GM19043 (cell line): ENCODE data around the gene EVC.

Source experiments
- ATAC-seq: cut with Tn5 transposase; IDR thresholded peaks from one replicate; pipeline ENCODE4 v1.9.1; 2021; ENCODE audit warnings: low read depth; ENCODE audit not compliant: unreplicated experiment

The EVC gene

DNA sequence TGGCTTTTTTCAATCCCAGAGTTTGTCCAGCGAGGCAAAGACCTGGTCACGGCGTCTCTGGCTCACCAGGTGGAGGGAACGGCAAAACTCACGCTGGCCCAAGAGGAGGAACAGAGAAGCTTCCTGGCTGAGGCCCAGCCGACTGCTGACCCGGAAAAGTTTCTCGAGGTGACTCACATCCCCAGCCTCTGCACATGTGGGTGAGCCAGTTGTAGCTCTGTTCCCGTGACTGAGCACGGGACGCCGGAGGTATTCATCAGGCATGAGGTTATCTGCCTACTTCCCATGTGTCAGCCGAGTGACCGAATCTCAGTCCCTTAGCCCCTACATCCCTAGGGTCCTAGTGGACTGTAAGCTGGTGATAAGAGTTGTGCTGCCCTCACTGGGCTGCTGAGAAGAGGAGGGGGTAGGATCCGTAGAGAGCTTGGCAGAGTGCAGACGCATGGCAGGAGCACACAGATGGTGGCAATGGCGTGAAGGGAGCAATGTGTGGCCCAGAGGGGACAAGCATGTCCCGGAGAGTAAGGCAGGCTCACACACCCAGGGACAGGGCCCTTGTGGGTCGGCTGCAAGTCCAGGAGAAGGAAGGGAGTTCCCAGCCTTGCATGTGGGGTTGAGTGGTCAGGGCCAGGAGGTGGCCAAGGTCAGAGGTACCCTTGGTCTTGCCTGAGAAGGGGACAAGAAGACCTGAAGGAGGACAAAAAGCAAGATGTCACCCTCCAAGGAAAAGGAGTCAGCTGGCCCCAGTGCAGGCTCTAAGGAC, 42.9 kb downstream of the EVC start:
- ATAC-seq = no peak

- ATAC-seq = no peak
Observed at GRCh38 chr4:5754529-5754881, 43.5 kb downstream of the EVC start.

- ATAC-seq = no peak
Observed at GRCh38 chr4:5755161-5755560, 44.2 kb downstream of the EVC start.

DNA sequence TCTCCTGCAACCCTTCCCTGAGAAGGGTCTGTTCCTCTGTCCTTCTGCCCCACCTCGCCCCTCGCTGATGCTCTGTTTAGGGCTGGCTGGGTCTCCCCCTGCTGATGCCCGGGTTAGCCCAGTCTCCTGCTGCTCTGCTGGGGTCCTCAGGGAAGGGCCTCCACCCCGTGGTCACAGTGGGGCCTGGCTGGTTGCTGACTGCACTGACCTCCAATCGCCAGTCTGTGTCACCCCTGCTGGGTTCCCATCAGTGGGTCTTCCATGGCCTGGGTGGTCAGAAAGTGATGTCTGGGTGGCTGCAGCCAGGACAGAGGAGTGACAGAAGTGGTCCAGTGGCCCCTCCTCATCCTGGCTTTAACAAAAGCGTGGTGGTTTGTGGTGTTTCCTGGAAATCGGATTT, 44.7 kb downstream of the EVC start:
- ATAC-seq = no peak

- ATAC-seq = no peak
Observed at GRCh38 chr4:5756271-5756670, 45.3 kb downstream of the EVC start.

DNA sequence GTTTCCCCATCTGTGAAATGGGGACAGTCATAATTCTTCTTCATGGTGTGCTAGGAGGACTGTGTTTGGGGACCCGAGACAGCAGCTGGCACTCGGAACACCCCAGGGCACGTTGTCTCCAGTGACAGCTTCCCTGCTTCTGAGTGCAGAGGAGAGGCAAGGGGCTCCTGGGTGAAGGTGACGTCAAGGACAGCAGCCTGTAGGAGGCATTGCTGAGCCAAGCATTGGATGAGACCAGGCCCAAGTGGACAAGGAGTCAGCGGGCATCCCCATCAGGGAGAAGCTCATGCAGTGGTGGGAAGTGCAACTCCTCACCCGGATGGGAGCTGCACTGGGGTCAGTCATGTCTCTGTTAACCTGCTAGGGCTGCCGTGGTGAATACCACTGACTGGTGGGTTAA, 46.1 kb downstream of the EVC start:
- no peak for ATAC-seq

- ATAC-seq = no peak
Observed at GRCh38 chr4:5757536-5757935, 46.5 kb downstream of the EVC start.

- ATAC-seq = no peak
Observed at GRCh38 chr4:5757954-5758353, 47.0 kb downstream of the EVC start.

- ATAC-seq = no peak
Observed at GRCh38 chr4:5758741-5759140, 47.7 kb downstream of the EVC start.

- no peak for ATAC-seq
Observed at GRCh38 chr4:5759236-5760075, 48.5 kb downstream of the EVC start.

- ATAC-seq = no peak
Observed at GRCh38 chr4:5760246-5760645, 49.2 kb downstream of the EVC start.

DNA sequence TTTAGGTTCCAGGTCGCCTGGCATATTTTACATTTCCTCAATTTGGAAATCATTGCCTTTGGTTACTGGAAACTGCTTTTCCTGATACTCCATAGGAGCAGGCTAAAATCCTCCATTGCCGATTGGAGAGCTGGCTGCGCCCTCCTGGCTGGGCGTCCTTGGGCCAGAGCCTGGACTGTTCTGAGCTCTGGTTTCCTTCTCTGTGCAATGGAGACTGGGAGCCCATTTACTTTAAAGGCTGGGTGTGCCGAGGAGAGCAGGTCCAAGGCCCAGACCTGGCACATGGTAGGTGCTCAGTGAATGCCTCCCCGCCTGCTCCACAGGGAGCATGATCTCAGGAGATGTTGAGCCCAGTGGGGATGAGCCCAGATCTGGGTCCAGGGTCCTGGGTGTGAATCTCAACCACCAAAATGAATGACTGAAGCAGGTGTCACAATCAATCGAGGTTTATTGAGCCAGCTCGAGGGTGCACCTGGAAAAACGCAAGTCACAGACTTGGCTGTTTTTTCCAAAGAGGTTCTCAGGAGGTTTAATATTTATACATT, 50.0 kb downstream of the EVC start:
- ATAC-seq = no peak

- ATAC-seq = no peak
Observed at GRCh38 chr4:5770051-5770450, 59.0 kb downstream of the EVC start.

DNA sequence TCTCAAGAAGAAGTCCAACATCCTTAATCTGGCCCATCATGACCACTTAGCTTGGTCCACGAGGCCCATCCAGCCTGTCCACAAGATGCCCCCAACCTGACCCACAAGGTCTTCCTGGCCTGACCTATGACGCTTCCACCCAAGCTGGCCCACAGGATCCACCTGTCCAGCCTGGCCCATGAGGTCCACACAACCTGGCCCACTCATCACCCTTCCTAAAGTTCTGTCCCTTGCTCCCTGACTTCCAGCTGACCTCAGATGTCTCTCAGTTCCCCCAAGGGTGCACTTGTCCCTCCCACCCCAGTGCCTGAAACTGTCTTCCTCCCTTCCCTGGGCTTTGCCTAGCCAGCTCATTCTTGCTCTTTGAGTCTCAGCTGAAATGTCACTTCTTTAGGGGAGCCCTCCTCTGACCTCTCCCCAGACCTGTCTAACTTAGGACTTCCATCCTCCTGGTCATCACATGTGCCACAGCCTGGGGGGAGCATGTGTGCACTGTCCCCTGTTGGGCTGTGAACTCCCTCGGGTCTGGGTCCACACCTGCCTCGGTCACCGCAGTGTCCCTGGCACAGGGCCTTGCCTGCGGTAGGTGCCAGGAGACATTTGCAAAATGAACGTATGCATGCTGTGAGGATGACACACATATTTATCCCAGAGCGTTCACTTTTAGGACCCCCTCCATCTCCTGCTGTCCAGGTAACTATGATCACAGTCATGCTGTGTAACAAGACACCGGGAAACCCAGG, 61.7 kb downstream of the EVC start:
- ATAC-seq = no peak

- ATAC-seq = no peak
Observed at GRCh38 chr4:5773271-5773555, 62.2 kb downstream of the EVC start.

DNA sequence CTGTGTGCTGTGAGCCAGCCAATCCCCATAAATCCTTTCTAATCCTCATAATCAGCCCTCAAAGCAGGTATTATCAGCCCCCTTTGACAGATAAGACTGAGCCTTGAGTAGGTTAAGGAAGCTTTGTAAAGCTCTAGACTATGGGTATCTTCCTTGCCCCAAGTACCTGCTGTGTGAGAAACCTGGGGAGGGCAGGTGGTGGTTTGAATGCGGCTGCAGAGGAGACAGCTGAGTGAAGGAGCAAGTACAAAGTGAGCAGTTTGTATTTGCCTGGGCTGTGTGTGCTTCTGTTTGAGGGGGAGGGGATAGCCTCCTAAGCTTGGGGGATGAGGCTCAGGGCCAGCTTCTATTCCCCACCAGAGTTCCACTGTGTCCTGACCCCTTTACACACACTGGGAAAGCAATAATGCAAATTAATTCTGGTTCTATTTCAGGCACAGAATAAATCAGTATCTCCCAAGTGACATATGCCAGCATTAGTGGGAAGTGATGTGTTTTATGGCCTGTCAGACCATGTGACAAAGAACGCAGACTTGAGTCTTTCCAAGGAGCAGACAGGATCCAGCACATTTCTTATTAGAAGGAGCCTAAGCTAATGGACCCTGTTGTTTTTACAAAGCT, 63.5 kb downstream of the EVC start:
- no peak for ATAC-seq

DNA sequence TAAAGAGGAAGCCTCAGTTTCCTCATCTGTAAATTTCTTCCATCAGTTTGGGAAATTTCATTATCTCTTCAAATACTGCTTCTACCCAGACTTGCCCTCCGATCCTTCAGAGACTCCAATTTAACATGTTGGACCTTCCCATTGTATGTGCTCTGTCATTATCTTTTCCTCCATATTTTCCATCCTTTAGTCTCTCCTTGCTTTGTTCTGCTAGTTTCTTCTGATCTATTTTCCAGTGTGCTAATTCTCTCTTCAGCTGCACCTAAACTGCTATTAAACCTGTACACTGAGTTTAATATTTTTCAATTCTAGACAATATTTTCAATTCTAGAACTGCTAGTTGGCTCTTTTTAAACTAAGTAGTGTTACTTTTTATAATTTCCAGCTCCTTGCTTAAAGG, 65.5 kb downstream of the EVC start:
- ATAC-seq = no peak

DNA sequence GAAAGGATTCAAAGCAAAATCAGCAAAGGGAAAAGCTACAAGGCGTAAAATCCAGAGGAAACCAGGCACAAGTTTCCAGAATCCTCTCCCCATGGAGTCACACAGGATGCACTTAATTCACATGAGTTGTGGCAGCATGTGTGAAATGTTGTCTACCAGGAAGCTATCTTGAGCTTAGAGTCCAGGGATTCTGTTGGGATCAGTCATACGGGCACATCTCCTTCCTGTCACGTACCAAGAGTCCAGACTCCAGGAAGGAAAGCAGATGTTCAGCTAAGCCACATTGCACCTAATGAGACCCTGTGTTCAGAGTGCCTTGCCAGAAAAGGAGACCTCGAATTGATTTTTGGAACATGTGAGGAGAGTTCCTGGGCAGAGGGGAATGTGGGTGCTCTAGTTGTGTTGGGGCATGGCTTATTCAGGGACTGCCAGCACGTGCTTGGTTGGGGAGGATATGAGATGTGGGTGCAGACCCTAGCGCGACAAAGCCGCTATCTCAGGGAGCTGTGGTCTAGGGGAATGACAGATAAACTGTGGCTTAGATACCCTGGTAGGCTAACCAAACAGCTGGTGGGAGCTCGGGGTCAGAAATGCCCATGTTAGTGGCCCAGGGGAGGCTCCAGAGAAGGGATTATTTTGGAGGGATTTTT, 70.0 kb downstream of the EVC start:
- ATAC-seq = no peak

DNA sequence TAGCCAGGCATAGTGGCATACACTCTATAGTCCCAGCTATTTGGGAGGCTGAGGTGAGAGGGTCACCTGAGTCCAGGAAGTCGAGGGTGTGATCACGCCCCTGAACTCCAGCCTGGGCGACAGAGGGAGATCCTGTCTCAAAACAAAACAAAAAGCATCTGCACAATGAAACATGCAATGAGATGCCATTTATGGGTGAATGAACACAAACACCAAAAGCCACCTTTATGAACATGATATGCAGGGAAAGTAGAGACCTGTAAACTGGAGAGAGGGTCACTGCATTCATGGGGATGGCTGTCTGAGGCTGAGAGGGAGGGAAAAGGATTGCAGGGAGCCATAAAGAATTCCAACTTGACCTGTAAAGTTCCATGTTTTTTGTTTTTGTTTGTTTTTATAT, 70.7 kb downstream of the EVC start:
- ATAC-seq = no peak

GRCh38 chr4:5782829-5783476, 72.0 kb downstream of the EVC start:
- no peak for ATAC-seq
